ENCODE data around the gene MGP. TPM values are rescaled to one million over a fixed set of nuclear protein-coding genes. Genes with fewer than 3 reads are reported as not detected.

MGP gene
- total and polyA plus RNA-seq, 2 experiments from 2014 or later = 0.60 TPM; not detected in 1

DNA sequence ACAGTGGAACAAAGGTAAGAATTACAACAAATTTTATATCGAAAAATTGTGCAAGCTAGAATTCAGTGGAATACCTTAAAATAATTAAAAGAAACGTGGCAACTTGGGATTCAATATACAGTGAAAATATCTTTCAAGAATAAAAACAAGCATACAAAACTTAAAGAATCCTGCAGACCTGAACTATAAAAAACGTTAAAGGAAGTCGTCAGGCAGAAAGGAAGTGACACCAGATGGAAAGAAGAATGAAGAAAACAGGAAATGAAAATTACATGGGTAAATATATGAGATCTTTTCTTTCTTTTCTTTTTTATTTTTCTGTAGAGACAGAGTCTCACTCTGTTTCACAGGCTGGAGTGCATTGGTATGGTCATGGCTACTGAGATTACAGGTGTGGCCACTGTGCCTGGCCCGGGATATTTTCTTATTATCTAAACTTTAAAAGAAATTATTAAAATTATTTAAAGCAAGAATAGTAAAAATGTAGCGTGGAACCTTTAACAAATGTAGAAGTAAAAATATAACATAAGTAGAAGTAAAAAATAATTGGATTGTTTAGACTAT lies 4.7 kb downstream of the MGP start (continued):
- no peak for TF ChIP-seq CTCF (conservative IDR thresholded peaks at IDR 0.05; ENCODE audit: low read depth in 2 of 2)
- TF ChIP-seq STAT1 (IDR thresholded peaks at IDR 0.05; ENCODE audit: unreplicated experiment) = no peak
- TF ChIP-seq, protein P1, sequence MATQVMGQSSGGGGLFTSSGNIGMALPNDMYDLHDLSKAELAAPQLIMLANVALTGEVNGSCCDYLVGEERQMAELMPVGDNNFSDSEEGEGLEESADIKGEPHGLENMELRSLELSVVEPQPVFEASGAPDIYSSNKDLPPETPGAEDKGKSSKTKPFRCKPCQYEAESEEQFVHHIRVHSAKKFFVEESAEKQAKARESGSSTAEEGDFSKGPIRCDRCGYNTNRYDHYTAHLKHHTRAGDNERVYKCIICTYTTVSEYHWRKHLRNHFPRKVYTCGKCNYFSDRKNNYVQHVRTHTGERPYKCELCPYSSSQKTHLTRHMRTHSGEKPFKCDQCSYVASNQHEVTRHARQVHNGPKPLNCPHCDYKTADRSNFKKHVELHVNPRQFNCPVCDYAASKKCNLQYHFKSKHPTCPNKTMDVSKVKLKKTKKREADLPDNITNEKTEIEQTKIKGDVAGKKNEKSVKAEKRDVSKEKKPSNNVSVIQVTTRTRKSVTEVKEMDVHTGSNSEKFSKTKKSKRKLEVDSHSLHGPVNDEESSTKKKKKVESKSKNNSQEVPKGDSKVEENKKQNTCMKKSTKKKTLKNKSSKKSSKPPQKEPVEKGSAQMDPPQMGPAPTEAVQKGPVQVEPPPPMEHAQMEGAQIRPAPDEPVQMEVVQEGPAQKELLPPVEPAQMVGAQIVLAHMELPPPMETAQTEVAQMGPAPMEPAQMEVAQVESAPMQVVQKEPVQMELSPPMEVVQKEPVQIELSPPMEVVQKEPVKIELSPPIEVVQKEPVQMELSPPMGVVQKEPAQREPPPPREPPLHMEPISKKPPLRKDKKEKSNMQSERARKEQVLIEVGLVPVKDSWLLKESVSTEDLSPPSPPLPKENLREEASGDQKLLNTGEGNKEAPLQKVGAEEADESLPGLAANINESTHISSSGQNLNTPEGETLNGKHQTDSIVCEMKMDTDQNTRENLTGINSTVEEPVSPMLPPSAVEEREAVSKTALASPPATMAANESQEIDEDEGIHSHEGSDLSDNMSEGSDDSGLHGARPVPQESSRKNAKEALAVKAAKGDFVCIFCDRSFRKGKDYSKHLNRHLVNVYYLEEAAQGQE (IDR thresholded peaks at IDR 0.05; ENCODE audit: unreplicated experiment) = no peak
- no peak for TF ChIP-seq EZH2 (IDR thresholded peaks at IDR 0.05; ENCODE audit: low read depth, unreplicated experiment)
- TF ChIP-seq ZNF331 (CRISPR knock-in tag; IDR thresholded peaks at IDR 0.05; ENCODE audit: low read depth) = no peak
- no peak for TF ChIP-seq ETS1 (IDR thresholded peaks at IDR 0.05)
- TF ChIP-seq NANOG (IDR thresholded peaks at IDR 0.05; ENCODE audit: borderline replicate concordance) = no peak
- TF ChIP-seq EZH2phosphoT487 (IDR thresholded peaks at IDR 0.05; ENCODE audit: unreplicated experiment) = no peak

DNA sequence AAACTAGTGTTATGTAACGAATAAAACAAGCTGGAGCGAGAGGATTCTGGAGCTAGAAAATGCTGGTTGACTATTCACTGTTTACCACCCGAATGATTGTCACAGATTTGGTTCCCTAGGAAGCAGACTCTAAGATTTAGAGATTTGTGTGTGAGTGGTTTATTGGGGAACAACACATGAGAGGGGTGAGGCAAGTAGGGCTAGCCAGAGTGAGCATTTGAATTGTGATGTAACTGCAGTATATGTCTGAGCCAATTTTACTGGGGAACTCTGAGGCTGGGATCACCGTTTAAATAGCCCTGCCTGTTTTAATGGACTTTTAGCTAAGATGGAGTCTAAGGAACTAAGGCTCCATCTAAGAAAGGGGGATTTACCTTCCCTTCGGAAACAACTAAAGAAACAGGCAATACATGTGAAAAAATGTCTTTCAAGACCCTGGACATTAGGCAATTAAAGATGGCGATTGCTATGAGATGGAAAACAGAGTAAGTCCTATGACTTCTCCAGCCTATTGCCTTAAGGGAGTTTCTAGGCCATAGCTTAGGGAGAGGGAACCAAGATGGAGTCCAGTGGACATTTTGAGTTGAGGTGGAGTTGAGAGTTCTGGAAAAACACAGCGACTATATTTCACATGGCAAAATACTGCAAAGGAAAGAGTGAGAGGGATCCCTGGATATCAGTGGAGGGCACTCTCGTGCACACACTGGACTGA lies 6.3 kb downstream of the MGP start:
- Histone ChIP-seq H3K36me3 (ENCODE audit: insufficient read depth) (no peaks in the 10 kb centered on the region), H3K9me2 (ENCODE audit: insufficient read depth) (no peaks in the 10 kb centered on the region), H2AFZ (peak overlapping the region; percentile 49; the same call in 1 of the 2 replicates), H3F3A (replicated peaks; ENCODE audit: low read depth) (no peaks in the 10 kb centered on the region), H3K4me1 (ENCODE audit: insufficient read depth) (no peaks in the 10 kb centered on the region), H3K27ac (ENCODE audit: low read depth) (no peak overlapping the region), H3K27me3 (ENCODE audit: insufficient read depth) (no peaks in the 10 kb centered on the region), H3K4me3 (no peak overlapping the region), H3K79me2 (replicated peaks; ENCODE audit: insufficient read depth) (no peaks in the 10 kb centered on the region), H3K4me2 (no peak overlapping the region), H4K20me1 (replicated peaks; ENCODE audit: insufficient read depth) (no peaks in the 10 kb centered on the region)
- no peak overlapping the region for H3K27ac Mint-ChIP-seq
- no peaks in the 10 kb centered on the region for H3K4me1 Mint-ChIP-seq
- DNase-seq (ENCODE audit: low spot score) (no peak), ATAC-seq (no peak)
- no peaks in the 10 kb centered on the region for H3K27me3 Mint-ChIP-seq (ENCODE audit: insufficient read depth, low read depth, poor library complexity)
- H3K36me3 Mint-ChIP-seq (ENCODE audit: low read depth) = no peaks in the 10 kb centered on the region
- H3K9me3 Mint-ChIP-seq = no peaks in the 10 kb centered on the region
- no peak overlapping the region for H3K4me3 Mint-ChIP-seq
- TF ChIP-seq ETS1 (IDR thresholded peaks at IDR 0.05) (no peak), JUNB (IDR thresholded peaks at IDR 0.05; ENCODE audit: unreplicated experiment) (no peak), EZH2phosphoT487 (IDR thresholded peaks at IDR 0.05; ENCODE audit: unreplicated experiment) (no peak), ZNF331 (CRISPR knock-in tag; IDR thresholded peaks at IDR 0.05; ENCODE audit: low read depth) (no peak)

Measured in GM23338 (cell line).